Retina (tissue), 1 donor: ENCODE results near the gene KLHDC7A.

Source experiments
- DNase-seq: peaks from one replicate; pipeline ENCODE4 v3.0.0-alpha.2; 2016

Gene KLHDC7A

DNA sequence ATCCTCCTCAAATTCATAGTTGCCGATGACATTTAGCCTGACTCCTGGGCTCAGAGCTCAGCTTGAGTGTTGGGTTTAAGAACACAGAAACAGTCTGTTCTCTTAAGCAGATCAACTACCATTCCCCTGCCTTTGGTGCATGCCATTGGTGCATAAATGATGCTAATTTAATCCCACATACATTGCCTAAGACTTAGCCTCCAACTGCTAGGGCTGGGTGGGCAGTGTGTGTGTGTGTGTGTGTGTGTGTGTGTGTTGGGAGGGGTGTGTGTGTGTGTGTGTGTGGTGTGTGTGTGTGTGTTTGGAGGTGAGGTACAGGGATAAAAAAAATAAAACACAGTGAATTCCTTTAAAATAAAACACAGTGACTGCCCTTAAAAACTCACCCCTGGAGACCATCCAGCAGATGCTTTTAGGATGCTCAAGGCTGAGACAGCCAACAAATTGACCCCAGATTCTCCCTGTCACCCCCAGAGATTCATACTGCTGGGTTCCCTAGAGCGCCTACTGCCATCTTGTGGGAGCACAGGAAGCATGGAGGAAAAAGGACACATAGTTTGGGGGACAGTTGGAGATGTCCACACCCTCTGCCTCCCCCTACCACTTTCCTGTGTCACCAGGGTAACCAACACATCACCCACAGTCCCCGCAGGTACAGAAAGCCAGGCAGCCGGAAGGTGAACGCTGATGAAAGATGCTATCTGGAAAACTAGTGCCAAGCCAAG lies 30.6 kb downstream of the KLHDC7A start:
- DNase-seq, result no peak

DNA sequence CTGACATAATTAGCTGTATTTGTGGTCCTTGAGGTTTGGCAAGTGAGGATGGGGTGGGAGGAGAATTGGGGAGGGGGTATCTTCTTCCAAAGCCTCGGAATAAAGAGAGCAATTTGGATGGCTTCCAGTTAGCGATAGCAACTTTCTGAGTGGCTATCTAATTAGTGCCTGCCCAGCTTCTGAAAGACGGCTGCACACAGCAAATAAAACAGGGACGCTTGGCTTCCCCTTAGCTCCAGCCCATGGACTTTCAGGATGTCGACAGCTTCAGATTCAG lies 31.1 kb downstream of the KLHDC7A start:
- DNase-seq, result no peak

DNA sequence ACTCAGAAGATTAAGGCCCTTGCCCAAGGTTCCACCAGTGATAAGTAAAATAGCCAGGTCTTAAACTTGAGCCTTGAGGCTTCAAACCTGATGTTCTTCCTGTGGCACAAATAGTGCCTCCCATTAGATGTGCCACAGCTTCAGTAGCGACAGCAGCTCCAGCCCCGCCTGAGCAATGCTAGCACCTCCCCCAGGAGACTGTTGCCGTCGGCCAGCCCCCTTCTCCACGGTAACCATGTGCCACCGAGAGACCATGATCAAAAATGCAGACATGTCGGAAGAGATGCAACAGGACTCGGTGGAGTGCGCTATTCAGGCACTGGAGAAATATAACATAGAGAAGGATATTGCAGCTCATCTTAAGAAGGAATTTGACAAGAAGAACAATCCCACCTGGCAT lies 32.2 kb downstream of the KLHDC7A start:
- no peak for DNase-seq

DNA sequence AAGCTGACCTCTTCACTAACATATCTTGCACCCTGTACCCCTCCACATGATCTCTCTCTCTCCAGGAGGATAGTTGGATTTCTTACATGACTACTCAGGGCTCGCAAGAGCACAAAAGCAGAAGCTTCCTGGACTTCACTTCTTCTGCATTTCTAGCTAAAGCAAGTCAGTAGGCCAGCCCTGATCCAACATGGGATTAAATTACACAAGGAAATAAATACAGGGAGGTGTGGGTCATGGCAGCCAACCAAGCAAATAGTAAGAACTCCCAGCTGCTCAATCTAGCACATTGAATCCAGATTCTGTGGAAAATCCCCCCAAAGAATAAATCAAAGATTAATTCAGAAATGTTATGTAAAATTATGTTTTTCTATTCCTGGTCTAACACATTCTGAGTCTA lies 33.3 kb downstream of the KLHDC7A start:
- DNase-seq, result no peak

- no peak for DNase-seq
These were observed 34.5 kb downstream of the KLHDC7A start for GRCh38 chr1:18515120-18515667.

- no peak for DNase-seq
These were observed 35.7 kb downstream of the KLHDC7A start for GRCh38 chr1:18516473-18516872.

DNA sequence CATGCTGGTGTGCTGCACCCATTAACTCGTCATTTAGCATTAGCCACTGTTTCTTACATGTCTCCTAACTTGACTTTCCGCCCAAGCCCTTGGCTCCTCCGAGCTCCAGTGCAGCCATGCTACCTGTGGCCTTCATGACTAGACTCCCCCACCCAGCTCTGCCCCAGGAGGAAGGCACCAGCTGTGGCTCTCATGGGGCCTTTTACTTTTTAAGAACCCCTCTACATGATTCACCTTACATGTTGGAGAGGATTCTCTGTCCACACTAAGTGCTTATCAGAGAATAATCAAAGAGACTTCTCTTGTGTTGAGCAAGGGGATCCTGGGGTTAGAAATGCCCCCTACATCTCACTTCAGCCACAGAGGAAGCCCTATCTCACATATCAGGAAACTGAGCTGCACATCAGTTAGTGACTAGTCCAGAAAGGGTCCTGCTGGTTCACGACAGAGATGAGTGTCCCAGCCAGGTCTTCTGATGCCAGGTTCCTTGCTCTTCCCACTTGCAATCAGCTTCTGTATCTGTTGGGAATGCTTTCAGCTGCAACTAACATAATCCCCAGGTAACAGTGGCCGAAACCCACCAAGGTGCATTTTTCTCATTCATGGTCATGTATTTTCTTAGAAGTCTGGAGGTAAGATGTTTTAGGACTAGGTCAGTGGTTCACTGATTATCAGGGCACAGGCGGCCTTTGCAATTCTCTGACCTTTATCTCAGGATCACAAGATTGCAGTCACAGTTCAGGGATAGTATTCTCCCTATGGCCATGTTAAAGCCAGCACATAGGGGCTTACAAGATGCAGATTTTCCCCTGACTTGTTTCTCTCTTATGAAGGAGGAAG lies 45.9 kb downstream of the KLHDC7A start:
- DNase-seq, result no peak

- no peak for DNase-seq
These were observed 46.8 kb downstream of the KLHDC7A start for GRCh38 chr1:18527514-18527913.

DNA sequence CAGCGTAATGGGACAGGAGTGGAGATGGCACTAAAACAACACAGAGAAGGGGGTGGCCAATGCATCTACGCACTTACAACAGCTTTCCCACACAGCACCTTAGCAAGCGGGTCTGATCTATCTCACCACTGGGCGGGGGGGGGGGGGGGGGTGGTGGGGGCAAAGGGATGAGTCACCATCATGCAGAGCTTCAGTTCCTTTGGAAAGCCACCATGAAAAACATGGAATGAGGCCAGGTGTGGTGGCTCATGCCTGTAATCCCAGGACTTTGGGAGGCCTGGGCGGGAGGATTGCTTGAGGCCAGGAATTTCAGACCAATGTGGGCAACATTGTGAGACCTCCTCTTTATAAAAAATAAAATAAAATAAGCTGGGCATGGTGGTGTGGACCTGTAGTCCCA lies 47.2 kb downstream of the KLHDC7A start:
- no peak for DNase-seq

GRCh38 chr1:18528616-18529015 lies 47.9 kb downstream of the KLHDC7A start:
- no peak for DNase-seq

GRCh38 chr1:18529714-18530113 lies 49.0 kb downstream of the KLHDC7A start:
- no peak for DNase-seq

DNA sequence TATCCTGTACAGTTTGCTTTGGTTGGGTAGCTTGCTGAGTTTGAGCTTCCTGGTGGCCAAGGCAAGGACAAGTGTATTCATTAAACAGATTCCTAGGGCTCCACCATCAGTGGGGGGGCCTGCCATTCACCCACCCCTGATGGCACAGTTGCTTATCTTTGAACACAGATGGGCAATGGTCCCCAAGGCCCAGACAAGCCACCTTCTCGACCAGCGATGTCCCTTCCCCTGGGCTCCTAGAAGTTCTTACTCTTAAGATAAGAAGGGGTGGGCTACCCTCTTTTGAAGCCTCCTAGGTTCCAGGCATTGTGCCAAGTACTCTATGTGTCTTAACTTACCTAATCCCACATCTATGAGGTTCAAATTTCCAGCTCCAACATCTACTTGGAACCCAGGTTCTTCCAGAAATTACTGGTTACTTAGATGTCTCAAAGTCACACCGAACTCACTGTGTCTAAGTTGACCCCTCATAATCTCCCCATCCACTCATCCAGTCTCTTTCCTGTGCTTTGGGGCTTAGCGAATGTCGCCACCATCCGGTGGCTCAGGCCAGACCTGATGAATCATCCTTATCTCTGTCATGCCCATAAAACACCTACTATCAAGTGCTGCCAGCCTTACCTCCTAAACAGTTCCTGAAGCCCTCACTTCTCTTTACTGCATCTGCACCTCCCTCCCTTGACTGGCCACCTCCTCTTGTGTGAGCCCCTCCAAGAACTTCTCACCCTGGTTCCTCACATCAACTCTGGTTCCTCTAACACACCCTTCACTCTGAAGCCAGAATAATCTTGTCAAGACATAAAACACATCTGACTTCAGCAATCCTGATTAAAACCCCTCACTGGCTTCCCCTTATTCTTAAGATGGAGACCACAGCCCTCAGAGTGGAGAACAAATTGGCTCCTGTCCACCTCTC lies 50.1 kb downstream of the KLHDC7A start:
- DNase-seq, result no peak

DNA sequence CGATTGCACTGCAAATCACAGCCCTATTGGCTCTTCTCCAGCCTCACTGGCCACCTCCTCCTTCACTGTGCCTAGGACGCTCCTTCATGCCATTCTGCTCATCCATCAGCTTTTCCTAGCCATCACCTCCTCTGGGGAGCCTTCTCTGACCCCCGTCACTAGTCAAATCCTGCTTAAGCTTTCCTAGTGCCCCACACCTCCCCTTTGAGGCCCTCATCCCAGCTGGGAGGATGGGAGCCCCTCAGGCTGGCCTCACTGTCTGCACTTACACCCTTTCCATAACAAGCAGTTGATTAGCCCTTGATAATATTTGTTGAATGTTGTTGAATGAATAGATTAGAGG lies 50.7 kb downstream of the KLHDC7A start:
- no peak for DNase-seq

DNA sequence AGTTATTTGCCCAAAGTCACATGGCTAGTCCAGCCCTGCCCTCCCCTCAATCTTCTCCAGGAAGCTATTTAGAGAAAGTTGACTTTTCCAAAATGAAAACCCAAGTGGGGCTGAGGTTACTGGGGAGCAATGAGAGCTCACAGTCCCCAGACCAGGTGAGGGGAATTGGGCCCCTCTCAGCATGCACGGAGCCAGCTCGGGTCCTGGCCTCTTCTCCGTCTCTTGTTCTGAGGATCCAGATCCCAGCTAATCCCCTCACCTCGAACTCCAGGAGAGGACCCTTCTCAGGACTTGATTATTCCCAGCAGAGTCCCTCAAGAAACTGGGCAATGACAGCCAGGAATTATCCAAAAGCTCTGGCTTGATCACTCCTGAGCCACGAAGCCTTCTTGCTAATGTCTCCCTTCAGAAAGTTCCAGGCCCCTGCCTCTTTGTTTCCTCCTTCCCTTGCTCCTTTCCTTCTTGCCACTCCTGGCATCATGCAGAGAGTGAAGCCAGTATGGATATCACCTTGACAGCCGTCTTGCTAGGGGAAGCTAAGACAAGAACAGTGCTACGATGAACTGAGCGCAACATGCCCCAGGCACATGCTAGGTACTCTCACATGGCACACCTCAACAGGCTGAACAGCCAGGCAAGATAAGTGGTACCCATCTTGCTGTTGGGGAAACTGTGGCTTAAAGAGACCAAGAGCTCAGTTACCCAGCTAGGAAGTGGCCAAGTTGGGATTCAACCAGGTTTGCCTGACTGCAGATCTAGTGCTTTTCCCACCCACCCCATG lies 51.9 kb downstream of the KLHDC7A start:
- no peak for DNase-seq

GRCh38 chr1:18533259-18533658 lies 52.5 kb downstream of the KLHDC7A start:
- no peak for DNase-seq

GRCh38 chr1:18534810-18535205 lies 54.1 kb downstream of the KLHDC7A start:
- DNase-seq, result no peak
